HG03060 (cell line): ENCODE results near the gene ZBTB22.
"Not testable (repeated sequence)": the region's sequence is repeated elsewhere in the genome, so short reads cannot be mapped to it uniquely, and the experiment has no call there.

Source experiments
- ATAC-seq: cut with Tn5 transposase; IDR thresholded peaks from one replicate; pipeline ENCODE4 v1.9.1; 2021; ENCODE audit warnings: low read depth, moderate number of reproducible peaks; ENCODE audit not compliant: unreplicated experiment

The ZBTB22 gene

DNA sequence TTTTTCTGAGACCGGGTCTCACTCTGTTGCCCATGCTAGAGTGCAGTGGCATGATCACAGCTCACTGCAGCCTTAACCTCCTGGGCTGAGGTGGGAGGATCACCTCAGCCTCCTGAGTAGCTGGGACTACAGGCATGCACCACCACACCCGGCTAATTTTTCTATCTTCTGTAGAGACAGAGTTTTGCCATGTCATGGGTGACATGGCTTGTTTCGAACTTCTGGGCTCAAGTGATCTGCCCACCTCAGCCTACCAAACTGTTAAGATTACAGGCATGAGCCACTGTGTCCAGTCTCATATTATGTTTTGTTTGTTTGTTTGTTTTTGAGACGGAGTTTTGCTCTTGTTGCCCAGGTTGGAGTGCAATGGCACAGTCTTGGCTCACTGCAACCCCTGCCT is 32.3 kb downstream of the ZBTB22 start:
- ATAC-seq, result not testable (repeated sequence)

DNA sequence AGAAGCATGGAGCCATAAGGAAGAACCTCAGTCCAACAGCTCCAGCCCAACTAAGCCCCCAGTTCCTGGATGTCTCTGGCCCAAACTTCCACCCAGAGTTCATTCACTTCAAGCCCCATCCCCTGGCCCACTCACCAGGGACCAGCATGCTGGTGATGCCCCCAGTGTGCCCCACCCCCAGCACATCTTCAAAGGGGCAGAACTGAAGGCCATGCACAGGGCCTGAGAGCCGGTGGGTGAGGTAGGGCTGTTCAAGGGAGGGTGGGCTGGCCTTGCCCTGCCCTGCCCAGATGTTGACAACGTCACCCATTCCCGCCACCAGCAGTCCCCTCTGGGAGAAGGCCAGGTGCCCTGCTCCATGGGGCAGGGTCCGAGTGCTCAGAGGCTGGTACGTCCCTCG is 37.0 kb downstream of the ZBTB22 start:
- ATAC-seq, result no peak

DNA sequence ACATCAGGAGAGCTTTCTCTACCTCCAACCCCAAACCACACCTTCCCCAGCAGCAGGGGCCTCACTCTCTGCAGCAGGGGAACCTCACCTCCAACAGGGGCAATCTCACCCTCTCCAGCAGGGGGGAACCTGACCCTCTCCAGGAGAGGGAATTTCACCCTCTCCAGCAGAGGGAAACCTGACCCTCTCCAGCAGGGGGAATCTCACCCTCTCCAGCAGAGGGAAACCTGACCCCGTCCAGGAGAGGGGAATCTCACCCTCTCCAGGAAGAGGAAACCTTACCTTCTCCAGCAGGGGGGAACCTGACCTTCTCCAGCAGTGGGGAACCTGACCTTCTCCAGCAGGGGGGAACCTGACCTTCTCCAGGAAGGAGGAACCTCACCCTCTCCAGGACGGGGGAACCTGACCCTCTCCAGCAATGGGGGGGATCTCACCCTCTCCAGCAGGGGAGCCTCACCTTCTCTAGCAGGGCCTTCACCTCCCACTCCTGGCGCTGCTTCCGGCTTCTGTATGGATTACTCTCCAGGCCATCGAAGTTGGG is 37.5 kb downstream of the ZBTB22 start:
- no peak for ATAC-seq

DNA sequence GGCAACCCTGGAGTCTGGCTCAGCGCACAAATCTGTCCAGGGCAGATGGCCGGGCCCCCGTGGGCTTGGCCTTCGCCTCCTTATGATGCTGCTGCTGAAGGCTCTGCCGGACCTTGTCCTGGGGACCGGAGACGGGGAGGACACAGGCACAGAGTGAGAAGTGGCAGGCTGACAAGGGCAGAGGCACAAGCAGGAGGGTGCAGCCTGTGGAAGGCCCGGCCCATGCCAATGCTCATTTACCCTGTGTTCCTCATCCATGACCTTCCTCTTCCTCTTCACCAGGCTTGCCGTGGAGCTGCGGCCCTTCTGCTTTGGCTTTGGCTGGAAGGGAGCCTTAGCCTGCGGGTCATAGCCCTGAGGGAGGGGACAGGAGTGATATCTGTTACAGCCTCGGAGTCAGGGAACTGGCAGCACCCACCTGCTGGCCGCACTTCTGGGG is 38.3 kb downstream of the ZBTB22 start:
- ATAC-seq, result no peak

DNA sequence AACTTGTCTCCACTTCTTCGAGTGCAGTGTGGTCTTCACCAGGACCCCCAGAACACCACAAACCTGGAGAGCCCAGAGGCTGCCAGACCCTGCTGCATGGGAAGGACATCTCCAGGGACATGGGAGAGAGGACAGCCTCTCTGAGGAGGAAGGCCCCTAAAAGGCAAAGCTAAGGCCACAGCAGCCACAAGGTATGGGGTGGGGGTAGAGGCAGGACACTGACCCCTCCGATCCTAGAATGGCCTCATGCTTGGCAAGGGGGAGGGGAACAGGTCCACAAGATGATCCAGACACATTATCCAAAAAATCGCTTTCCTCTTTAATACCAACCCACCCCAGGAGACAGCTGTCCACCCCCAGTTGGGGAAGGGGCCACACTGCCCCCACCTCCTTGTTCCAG is 38.7 kb downstream of the ZBTB22 start:
- ATAC-seq, result no peak

DNA sequence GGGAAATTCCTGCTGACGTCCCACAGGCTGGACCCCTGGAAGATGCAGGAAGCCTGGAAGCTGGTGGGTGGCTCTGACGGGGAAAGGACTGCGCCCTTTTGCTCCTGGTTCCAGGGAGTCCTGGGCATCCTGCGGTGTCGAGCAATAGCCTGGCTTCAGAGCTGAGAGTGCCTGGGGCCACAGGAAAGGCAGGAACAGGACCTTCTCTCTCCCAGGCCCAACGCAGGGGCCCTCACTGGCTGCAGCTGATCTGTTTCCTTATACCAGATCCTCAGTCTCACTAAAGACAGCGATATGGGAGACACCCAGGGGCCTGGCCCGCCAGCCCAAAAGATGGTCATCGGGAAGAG is 39.2 kb downstream of the ZBTB22 start:
- ATAC-seq, result no peak

DNA sequence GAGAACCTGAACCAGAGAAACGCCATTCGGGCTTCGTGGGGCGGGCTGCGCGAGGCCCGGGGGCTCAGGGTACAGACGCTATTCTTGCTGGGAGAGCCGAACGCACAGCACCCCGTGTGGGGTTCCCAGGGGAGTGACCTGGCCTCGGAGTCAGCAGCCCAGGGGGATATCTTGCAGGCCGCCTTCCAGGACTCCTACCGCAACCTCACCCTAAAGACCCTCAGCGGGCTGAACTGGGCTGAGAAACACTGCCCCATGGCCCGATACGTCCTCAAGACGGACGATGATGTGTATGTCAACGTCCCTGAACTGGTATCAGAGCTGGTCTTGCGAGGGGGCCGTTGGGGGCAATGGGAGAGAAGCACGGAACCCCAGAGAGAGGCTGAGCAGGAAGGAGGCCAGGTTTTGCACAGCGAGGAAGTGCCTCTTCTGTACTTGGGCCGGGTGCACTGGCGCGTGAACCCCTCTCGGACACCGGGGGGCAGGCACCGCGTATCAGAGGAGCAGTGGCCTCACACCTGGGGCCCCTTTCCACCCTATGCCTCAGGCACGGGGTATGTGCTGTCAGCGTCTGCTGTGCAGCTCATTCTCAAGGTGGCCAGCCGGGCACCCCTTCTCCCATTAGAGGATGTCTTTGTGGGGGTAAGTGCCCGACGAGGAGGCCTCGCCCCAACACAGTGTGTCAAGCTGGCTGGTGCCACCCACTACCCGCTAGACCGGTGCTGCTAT is 39.7 kb downstream of the ZBTB22 start:
- ATAC-seq, result no peak

DNA sequence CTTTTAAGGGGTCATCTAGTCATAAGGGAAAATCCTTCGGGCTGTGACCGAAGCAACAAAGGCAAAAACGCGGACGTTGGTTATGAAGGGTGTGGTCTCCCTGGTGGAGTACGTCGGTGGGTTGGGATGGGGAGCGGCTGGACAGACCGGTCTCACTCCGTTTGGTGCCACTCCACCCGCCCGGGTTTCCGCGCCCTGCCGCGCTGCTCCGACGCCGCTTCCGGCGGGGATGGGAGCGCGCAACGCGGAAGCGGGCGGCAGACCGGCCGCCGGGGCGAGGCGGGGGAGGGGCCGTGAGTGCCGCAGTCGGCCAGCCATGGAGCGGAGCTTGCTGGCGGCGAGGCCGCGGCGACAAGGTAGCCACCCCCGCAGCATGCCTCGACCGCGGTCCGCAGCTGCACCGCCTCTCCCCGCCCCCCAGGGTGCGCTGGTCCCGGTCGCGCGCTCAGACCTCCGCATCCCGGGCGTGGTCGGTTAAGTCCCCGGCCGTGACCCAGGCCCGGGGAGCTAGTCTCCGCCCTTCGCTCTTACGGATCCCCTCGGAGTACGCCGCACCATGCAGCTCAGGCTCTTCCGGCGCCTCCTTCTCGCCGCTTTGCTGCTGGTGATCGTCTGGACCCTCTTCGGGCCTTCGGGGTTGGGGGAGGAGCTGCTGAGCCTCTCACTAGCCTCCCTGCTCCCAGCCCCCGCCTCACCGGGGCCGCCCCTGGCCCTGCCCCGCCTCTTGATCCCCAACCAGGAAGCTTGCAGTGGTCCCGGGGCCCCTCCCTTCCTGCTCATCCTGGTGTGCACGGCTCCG is 40.5 kb downstream of the ZBTB22 start, which contains the start of gene B3GALT4:
TSS of gene B3GALT4 (plus strand) at position 260 of the 799 bp plus-strand sequence. CDS start at position 557, 297 bp downstream.
- ATAC-seq, result no peak

DNA sequence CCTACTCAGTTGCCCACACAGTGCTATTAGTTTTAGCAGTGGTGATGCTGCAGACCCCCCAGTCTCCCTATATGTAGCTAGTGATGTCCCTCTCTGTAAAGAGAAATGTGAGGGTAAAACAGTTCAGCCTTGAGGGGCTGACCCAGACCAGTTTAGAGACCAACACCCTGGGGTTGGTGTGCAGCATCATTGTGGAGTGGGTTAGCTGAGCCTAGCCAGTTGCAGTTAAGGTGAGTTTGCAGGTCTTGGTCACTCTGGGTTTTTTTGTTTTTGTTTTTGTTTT is 41.0 kb downstream of the ZBTB22 start:
- ATAC-seq, result no peak

DNA sequence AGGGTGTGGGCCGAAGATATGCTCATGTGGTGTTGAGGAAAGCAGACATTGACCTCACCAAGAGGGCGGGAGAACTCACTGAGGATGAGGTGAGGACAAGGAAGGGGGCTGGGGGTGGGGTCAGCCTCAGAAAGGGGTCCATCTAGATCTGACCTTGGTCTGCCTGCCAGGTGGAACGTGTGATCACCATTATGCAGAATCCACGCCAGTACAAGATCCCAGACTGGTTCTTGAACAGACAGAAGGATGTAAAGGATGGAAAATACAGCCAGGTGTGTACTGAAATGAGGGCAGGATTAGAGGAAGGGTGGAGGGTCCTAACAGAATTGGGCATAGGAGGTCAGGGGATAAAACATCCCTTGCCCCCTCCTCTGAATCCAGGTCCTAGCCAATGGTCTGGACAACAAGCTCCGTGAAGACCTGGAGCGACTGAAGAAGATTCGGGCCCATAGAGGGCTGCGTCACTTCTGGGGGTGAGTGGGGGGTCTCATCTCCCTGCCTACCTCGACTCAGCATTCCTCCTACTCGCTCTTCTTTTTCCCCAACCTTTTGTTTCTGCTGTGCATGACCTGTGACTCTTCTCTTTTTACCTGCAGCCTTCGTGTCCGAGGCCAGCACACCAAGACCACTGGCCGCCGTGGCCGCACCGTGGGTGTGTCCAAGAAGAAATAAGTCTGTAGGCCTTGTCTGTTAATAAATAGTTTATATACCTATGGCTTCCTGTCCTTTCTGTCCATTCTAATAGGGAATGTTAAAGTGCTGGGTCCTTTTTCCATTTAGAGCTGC is 41.6 kb downstream of the ZBTB22 start:
- not testable (repeated sequence) for ATAC-seq

DNA sequence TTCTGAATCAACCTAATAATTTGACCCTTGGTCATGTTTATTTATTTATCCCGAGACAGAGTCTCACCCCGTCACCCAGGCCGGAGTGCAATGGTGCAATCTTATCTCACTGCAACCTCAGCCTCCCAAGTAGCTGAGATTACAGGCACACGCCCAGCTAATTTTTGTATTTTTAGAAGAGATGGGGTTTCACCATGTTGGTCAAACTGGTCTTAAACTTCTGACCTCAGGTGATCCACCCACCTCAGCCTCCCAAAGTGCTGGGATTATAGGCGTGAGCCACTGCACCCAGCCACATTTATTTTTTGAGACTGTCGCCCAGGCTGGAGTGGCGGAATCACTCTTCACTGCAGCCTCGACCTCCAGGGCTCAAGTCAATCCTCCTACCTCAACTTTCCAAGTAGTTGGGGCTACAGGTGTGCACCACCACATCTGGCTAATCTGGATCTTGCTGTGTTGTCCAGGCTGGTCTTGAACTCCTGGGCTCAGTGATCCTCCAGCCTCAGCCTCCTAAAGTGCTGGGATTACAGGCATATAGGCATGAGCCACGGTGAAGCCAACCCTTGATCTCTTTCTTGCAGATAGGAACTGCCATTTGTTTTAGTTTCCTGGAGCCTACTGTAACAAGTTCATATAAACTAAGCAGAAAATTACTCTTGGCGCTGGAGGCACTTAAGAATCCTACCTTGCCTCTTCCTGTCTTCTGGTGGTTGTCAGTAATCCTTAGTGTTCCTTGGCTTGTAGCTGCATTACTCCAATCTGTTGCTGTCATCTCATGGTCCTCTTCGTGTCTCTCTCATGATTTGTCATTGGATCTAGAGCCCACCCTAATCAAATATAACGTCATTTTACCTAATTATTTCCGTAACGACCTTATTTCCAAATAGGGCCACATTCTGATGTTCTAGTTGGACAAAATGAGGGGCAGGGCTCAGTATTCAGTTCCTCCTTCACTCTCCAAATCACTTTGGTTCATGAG is 43.3 kb downstream of the ZBTB22 start:
- no peak for ATAC-seq

DNA sequence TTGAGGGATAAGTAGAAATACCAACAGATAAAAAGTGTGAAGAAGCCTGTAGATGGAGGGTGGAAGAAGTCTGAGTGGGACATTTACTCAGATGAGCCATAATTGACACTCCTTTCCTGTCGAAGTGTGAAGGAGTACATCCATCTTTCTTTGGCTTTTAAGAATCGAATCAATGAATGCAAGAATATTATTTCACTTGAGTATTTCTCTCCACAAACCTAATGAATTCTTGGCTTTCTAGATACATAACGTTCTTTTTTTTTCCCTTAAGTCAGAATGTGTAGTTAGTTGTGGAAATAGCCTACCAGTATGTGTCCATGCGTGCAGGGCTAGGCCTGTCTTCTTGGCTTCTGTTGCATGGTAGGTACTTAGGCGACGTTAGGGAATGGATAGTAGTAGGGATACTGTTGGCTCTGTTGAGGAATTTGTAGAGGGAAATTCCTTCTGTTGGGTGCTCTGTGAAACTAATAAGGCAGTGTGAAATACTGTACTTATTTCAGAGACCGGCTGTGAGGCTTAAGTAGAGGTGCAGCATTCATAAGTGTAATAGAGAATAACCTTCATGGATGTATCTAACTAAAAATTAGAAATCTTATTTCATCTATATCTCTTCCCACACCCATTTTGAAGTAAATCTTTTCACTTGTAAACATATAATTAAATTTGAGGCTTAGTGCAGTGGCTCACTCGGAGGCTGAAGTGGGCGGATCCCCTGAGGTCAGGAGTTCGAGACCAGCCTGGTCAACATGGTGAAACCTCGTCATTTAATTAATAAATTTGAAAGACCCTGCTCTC is 44.2 kb downstream of the ZBTB22 start:
- ATAC-seq, result no peak

DNA sequence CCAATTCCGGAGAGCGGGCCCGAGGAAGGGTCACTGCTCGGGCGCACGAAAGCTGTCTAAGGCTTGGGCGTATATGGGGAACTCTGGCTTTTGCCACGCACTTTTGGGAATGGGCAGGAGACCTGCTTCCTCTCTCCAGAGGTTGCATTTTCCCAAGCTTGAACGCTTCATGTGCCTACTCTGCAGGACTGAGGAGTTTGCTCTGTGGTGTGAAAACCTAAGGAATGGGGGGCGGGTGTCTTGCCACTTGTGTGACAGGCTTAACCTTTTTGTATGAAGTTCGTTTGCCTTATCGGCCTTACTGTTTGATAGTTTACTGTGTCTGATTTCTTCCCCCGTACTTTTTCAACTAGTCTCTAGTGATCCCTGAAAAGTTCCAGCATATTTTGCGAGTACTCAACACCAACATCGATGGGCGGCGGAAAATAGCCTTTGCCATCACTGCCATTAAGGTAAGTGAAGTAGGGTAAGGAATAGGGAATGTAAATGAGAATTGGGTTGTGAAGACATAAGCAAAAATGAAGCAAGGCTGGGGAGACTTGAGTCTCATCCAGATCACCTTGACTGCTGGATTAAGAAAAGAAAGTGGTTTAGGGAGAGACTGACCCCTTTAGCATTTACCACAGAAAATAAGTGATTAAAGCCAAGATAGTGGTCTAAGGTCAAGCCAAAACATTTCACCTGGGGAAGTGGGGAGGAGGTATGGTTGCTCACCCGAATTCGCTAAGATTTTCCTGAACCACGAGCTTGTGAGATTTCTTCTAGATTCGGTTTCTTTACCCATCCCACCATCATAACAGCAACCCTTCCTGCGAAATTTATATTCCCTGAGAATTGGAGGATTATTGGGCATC is 45.0 kb downstream of the ZBTB22 start:
- no peak for ATAC-seq

DNA sequence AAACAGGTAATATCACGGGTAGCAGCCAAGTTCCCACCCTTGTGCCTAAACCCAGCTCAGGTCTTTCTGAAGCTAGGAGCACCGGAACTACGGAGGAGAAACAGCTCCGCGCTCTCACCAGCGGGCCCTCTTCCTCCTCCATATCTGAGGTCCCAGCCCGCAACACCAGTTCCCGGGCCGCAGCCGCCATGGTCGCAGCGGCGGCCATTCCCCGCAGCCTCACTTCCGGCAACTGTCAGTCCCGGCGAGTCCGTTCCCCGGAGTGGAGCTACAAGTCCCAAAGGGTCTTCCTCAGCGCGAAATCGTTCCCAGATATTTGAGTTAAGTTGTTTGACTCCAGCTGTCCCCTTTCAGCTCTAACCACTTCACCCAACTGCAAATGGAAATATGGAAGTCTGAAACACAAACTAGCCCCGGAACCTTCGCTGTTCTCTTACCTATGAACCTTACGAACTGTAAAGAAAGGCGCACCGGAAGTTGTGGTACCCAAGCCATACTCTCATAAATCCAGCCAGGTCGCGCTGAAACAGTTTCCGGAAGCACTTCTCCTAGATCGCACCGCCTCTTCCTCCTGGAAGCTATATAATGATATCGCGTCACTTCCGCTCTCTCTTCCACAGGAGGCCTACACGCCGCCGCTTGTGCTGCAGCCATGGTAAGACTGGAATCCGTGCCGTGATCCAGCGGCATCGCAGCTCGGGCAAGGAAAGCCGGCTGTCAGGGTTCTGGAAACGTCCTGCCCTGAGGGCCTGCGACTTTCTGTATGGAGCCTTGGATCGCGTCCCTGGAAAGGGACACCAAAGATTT is 45.9 kb downstream of the ZBTB22 start, which contains the start of the genes RPS18 and VPS52:
TSS of gene RPS18 (plus strand) at position 608 of the 807 bp plus-strand sequence. CDS start at position 653, 45 bp downstream.
TSS of gene VPS52 (minus strand) at position 409 of the 807 bp plus-strand sequence. CDS start at position 208, 201 bp downstream.
- ATAC-seq, result peak; percentile 79

DNA sequence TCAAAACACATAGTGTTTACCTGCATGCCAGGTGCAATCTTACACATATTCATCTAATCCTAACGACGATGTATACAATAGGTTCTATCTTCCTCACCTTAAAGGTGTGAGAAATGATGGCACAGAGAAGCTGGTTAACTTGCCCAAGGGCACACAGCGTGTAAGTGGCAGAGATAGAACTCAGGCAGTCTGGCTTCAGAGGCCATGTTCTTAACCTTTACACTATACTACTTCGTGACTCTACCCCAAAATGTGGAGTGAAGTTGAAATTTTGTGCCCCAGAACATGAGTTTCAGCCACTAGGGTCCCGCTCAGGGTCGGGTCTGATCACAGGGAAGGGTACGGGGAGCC is 46.5 kb downstream of the ZBTB22 start:
- ATAC-seq, result peak; percentile 13
